ENCODE measurements around the gene CAPN12. TPM values are rescaled to one million over a fixed set of nuclear protein-coding genes. Genes with fewer than 3 reads are reported as not detected.

Gene CAPN12
- total and polyA plus RNA-seq, 5 donors from 2014 or later, result 1.0 to 6.1 (median 2.2) TPM

- no peaks in the 10 kb centered on the region for H3K27me3 ChIP-seq (ENCODE audit: control insufficient read depth, insufficient read depth, low read length)
- Mint-ChIP-seq H3K9me3 (no peaks in the 10 kb centered on the region), H3K27ac (peak overlapping the region; percentile 69 to 94 (median 73)), H3K4me3 (peak overlapping the region; percentile 36 to 81 (median 68)), H3K4me1 (peaks cover 27 to 91% (median 63%) of the 10 kb centered on the region in 4 donors), H3K27me3 (no peaks in the 10 kb centered on the region), H3K36me3 (peaks cover 15% of the 10 kb centered on the region)
- peak overlapping the region; percentile 78 for H3K27ac ChIP-seq (ENCODE audit: insufficient read depth, low read length, poor library complexity, severe bottlenecking)
- H3K36me3 ChIP-seq (ENCODE audit: control insufficient read depth, insufficient read depth, low read length), result peaks cover 2% of the 10 kb centered on the region
- H3K4me3 ChIP-seq (ENCODE audit: low read depth, low read length), result peak overlapping the region; percentile 41
- no peak for DNase-seq
- no peaks in the 10 kb centered on the region for H3K9me3 ChIP-seq (ENCODE audit: control insufficient read depth in 2 of 2, low read length in 2 of 2)
- no peak for ATAC-seq (ENCODE audit: low read depth in 2 of 2)
- peaks cover 69% of the 10 kb centered on the region for H3K4me1 ChIP-seq (ENCODE audit: control insufficient read depth, insufficient read depth, low read length, poor library complexity, severe bottlenecking)
These were observed 52.3 kb downstream of the CAPN12 start for GRCh38 chr19:38691938-38692457.

GRCh38 chr19:38690832-38691231 is 53.4 kb downstream of the CAPN12 start:
- Mint-ChIP-seq H3K27me3 (no peaks in the 10 kb centered on the region), H3K4me3 (peak overlapping the region in 1 of 4 donors; percentile 38), H3K9me3 (no peaks in the 10 kb centered on the region), H3K4me1 (peaks cover 32 to 91% (median 64%) of the 10 kb centered on the region in 4 donors), H3K36me3 (peaks cover 10% of the 10 kb centered on the region), H3K27ac (peak overlapping the region; percentile 38 to 94 (median 55))
- DNase-seq, result no peak
- H3K4me1 ChIP-seq (ENCODE audit: control insufficient read depth, insufficient read depth, low read length, poor library complexity, severe bottlenecking), result peaks cover 69% of the 10 kb centered on the region
- H3K27ac ChIP-seq (ENCODE audit: insufficient read depth, low read length, poor library complexity, severe bottlenecking), result peak overlapping the region; percentile 34
- H3K4me3 ChIP-seq (ENCODE audit: low read depth, low read length), result no peak overlapping the region
- ATAC-seq (ENCODE audit: low read depth in 2 of 2), result no peak
- peaks cover 2% of the 10 kb centered on the region for H3K36me3 ChIP-seq (ENCODE audit: control insufficient read depth, insufficient read depth, low read length)
- H3K27me3 ChIP-seq (ENCODE audit: control insufficient read depth, insufficient read depth, low read length), result no peaks in the 10 kb centered on the region
- no peaks in the 10 kb centered on the region for H3K9me3 ChIP-seq (ENCODE audit: control insufficient read depth in 2 of 2, low read length in 2 of 2)

- DNase-seq (no peak), ATAC-seq (ENCODE audit: low read depth in 2 of 2) (no peak)
- H3K36me3 Mint-ChIP-seq, result peaks cover 10% of the 10 kb centered on the region
- no peaks in the 10 kb centered on the region for H3K27me3 ChIP-seq (ENCODE audit: control insufficient read depth, insufficient read depth, low read length)
- no peaks in the 10 kb centered on the region for H3K9me3 Mint-ChIP-seq
- no peak overlapping the region for H3K27ac ChIP-seq (ENCODE audit: insufficient read depth, low read length, poor library complexity, severe bottlenecking)
- no peak overlapping the region for H3K4me3 ChIP-seq (ENCODE audit: low read depth, low read length)
- H3K4me1 Mint-ChIP-seq, result peaks cover 30 to 91% (median 62%) of the 10 kb centered on the region in 4 donors
- peak overlapping the region; percentile 56 to 87 (median 59) for H3K27ac Mint-ChIP-seq
- H3K36me3 ChIP-seq (ENCODE audit: control insufficient read depth, insufficient read depth, low read length), result peaks cover 2% of the 10 kb centered on the region
- peaks cover 69% of the 10 kb centered on the region for H3K4me1 ChIP-seq (ENCODE audit: control insufficient read depth, insufficient read depth, low read length, poor library complexity, severe bottlenecking)
- no peaks in the 10 kb centered on the region for H3K9me3 ChIP-seq (ENCODE audit: control insufficient read depth in 2 of 2, low read length in 2 of 2)
- no peak overlapping the region for H3K4me3 Mint-ChIP-seq
- H3K27me3 Mint-ChIP-seq, result no peaks in the 10 kb centered on the region
These were observed 54.1 kb downstream of the CAPN12 start for GRCh38 chr19:38690146-38690545.

- Mint-ChIP-seq H3K27me3 (no peaks in the 10 kb centered on the region), H3K9me3 (no peaks in the 10 kb centered on the region), H3K27ac (peak overlapping the region in 2 of 3 donors; percentile 38 to 94), H3K4me3 (peak overlapping the region in 2 of 4 donors; percentile 33 to 41), H3K4me1 (peaks cover 15 to 90% (median 61%) of the 10 kb centered on the region in 4 donors), H3K36me3 (peaks cover 8% of the 10 kb centered on the region)
- Histone ChIP-seq H3K36me3 (ENCODE audit: control insufficient read depth, insufficient read depth, low read length) (peaks cover 2% of the 10 kb centered on the region), H3K27ac (ENCODE audit: insufficient read depth, low read length, poor library complexity, severe bottlenecking) (peak overlapping the region; percentile 83), H3K4me1 (ENCODE audit: control insufficient read depth, insufficient read depth, low read length, poor library complexity, severe bottlenecking) (peaks cover 69% of the 10 kb centered on the region), H3K27me3 (ENCODE audit: control insufficient read depth, insufficient read depth, low read length) (no peaks in the 10 kb centered on the region), H3K9me3 (ENCODE audit: control insufficient read depth in 2 of 2, low read length in 2 of 2) (no peaks in the 10 kb centered on the region), H3K4me3 (ENCODE audit: low read depth, low read length) (peak overlapping the region; percentile 31)
- ATAC-seq (ENCODE audit: low read depth in 2 of 2) (no peak), DNase-seq (no peak)
These were observed 56.4 kb downstream of the CAPN12 start for GRCh38 chr19:38687837-38688378.

- Mint-ChIP-seq H3K36me3 (peaks cover 4% of the 10 kb centered on the region), H3K4me3 (peak overlapping the region; percentile 54 to 92 (median 59)), H3K27ac (peak overlapping the region; percentile 60 to 94 (median 93)), H3K9me3 (no peaks in the 10 kb centered on the region), H3K27me3 (no peaks in the 10 kb centered on the region), H3K4me1 (peaks cover 5 to 88% (median 62%) of the 10 kb centered on the region in 4 donors)
- peak overlapping the region; percentile 83 for H3K27ac ChIP-seq (ENCODE audit: insufficient read depth, low read length, poor library complexity, severe bottlenecking)
- ATAC-seq (ENCODE audit: low read depth in 2 of 2), result peak; percentile 34 to 36
- DNase-seq, result peak in 2 of 3 donors; percentile 24 to 48
- peaks cover 2% of the 10 kb centered on the region for H3K36me3 ChIP-seq (ENCODE audit: control insufficient read depth, insufficient read depth, low read length)
- H3K27me3 ChIP-seq (ENCODE audit: control insufficient read depth, insufficient read depth, low read length), result no peaks in the 10 kb centered on the region
- no peaks in the 10 kb centered on the region for H3K9me3 ChIP-seq (ENCODE audit: control insufficient read depth in 2 of 2, low read length in 2 of 2)
- H3K4me3 ChIP-seq (ENCODE audit: low read depth, low read length), result peak overlapping the region; percentile 40
- H3K4me1 ChIP-seq (ENCODE audit: control insufficient read depth, insufficient read depth, low read length, poor library complexity, severe bottlenecking), result peaks cover 69% of the 10 kb centered on the region
These were observed 57.8 kb downstream of the CAPN12 start for GRCh38 chr19:38686530-38686888.

- peaks cover 8% of the 10 kb centered on the region for H3K36me3 Mint-ChIP-seq
- Histone ChIP-seq H3K4me1 (ENCODE audit: control insufficient read depth, insufficient read depth, low read length, poor library complexity, severe bottlenecking) (peaks cover 72% of the 10 kb centered on the region), H3K9me3 (ENCODE audit: control insufficient read depth in 2 of 2, low read length in 2 of 2) (no peaks in the 10 kb centered on the region), H3K36me3 (ENCODE audit: control insufficient read depth, insufficient read depth, low read length) (peaks cover 2% of the 10 kb centered on the region), H3K27me3 (ENCODE audit: control insufficient read depth, insufficient read depth, low read length) (no peaks in the 10 kb centered on the region), H3K4me3 (ENCODE audit: low read depth, low read length) (peak overlapping the region; percentile 40), H3K27ac (ENCODE audit: insufficient read depth, low read length, poor library complexity, severe bottlenecking) (peak overlapping the region; percentile 83)
- H3K27ac Mint-ChIP-seq, result peak overlapping the region; percentile 90 to 94 (median 93)
- no peaks in the 10 kb centered on the region for H3K9me3 Mint-ChIP-seq
- no peak for ATAC-seq (ENCODE audit: low read depth in 2 of 2)
- H3K4me1 Mint-ChIP-seq, result peaks cover 8 to 88% (median 65%) of the 10 kb centered on the region in 4 donors
- peak overlapping the region; percentile 56 to 92 (median 70) for H3K4me3 Mint-ChIP-seq
- peak; percentile 28 to 49 (median 33) for DNase-seq
- H3K27me3 Mint-ChIP-seq, result no peaks in the 10 kb centered on the region
These were observed 58.4 kb downstream of the CAPN12 start for GRCh38 chr19:38685666-38686529.

- Histone ChIP-seq H3K4me1 (ENCODE audit: control insufficient read depth, insufficient read depth, low read length, poor library complexity, severe bottlenecking) (peaks cover 72% of the 10 kb centered on the region), H3K9me3 (ENCODE audit: control insufficient read depth in 2 of 2, low read length in 2 of 2) (no peaks in the 10 kb centered on the region), H3K36me3 (ENCODE audit: control insufficient read depth, insufficient read depth, low read length) (peaks cover 2% of the 10 kb centered on the region), H3K4me3 (ENCODE audit: low read depth, low read length) (peak overlapping the region; percentile 40), H3K27me3 (ENCODE audit: control insufficient read depth, insufficient read depth, low read length) (no peaks in the 10 kb centered on the region), H3K27ac (ENCODE audit: insufficient read depth, low read length, poor library complexity, severe bottlenecking) (peak overlapping the region; percentile 83)
- H3K27ac Mint-ChIP-seq, result peak overlapping the region; percentile 90 to 94 (median 93)
- ATAC-seq (ENCODE audit: low read depth in 2 of 2), result no peak
- H3K4me1 Mint-ChIP-seq, result peaks cover 8 to 90% (median 64%) of the 10 kb centered on the region in 4 donors
- H3K4me3 Mint-ChIP-seq, result peak overlapping the region; percentile 53 to 92 (median 68)
- no peaks in the 10 kb centered on the region for H3K9me3 Mint-ChIP-seq
- H3K36me3 Mint-ChIP-seq, result peaks cover 6% of the 10 kb centered on the region
- H3K27me3 Mint-ChIP-seq, result no peaks in the 10 kb centered on the region
- no peak for DNase-seq
These were observed 59.2 kb downstream of the CAPN12 start for GRCh38 chr19:38684862-38685665.
